HUES64 (cell line): Measurements from ENCODE around the gene BCAS3.

Experiments
- H3K27ac ChIP-seq: 2 replicates; pipeline ENCODE4 v1.7.0; 2013; ENCODE audit warnings: low read depth, low read length, inconsistent platforms
- H3K27me3 ChIP-seq: 2 replicates; pipeline ENCODE4 v1.6.1; 2013; ENCODE audit warnings: mild to moderate bottlenecking, low read length; ENCODE audit not compliant: insufficient read depth
- H3K36me3 ChIP-seq: 2 replicates; pipeline ENCODE4 v1.6.1; 2013; ENCODE audit warnings: mild to moderate bottlenecking, low read length; ENCODE audit not compliant: insufficient read depth
- H3K4me1 ChIP-seq: 2 replicates; pipeline ENCODE4 v1.6.1; 2013; ENCODE audit warnings: mild to moderate bottlenecking, low read length, moderate library complexity; ENCODE audit not compliant: insufficient read depth
- H3K4me3 ChIP-seq: 2 replicates; pipeline ENCODE4 v1.5.1; 2013; ENCODE audit warnings: mild to moderate bottlenecking, low read length, moderate library complexity
- H3K9ac ChIP-seq: 2 replicates; pipeline ENCODE4 v1.6.1; 2013; ENCODE audit warnings: mild to moderate bottlenecking, low read depth, low read length
- H3K9me3 ChIP-seq: 2 replicates; pipeline ENCODE4 v1.6.1; 2013; ENCODE audit warnings: low read depth, low read length; ENCODE audit not compliant: insufficient read depth
- WGBS: fragments of 150-250, 120-280 bp; methylation state at CpG from one replicate; pipeline ENCODE4 v1.1.7; 2013; ENCODE audit warnings: missing lambda C conversion rate; 5-methylcytosine and 5-hydroxymethylcytosine counted together

Gene BCAS3

GRCh38 chr17:61313461-61314326 lies 636.0 kb downstream of the BCAS3 start:
- no peak overlapping the region for H3K4me3 ChIP-seq
- WGBS = 94% methylated on average over 21 of the region's 21 CpGs

GRCh38 chr17:61314368-61315078 lies 636.9 kb downstream of the BCAS3 start:
- H3K36me3 ChIP-seq = no peaks in the 10 kb centered on the region
- H3K27ac ChIP-seq = no peak overlapping the region
- no peaks in the 10 kb centered on the region for H3K4me1 ChIP-seq
- no peaks in the 10 kb centered on the region for H3K27me3 ChIP-seq
- H3K9me3 ChIP-seq = no peaks in the 10 kb centered on the region
- no peak overlapping the region for H3K4me3 ChIP-seq
- H3K9ac ChIP-seq = no peak overlapping the region
- WGBS = 86% methylated on average over 8 of the region's 8 CpGs

More at GRCh38 chr17:61313461-61314326, 636.0 kb downstream of the BCAS3 start:
- no peak overlapping the region for H3K27ac ChIP-seq
- H3K4me1 ChIP-seq = peaks cover under 1% of the 10 kb centered on the region; the same call in 1 of the 2 replicates
- no peaks in the 10 kb centered on the region for H3K27me3 ChIP-seq
- no peak overlapping the region for H3K9ac ChIP-seq
- no peaks in the 10 kb centered on the region for H3K36me3 ChIP-seq
- no peaks in the 10 kb centered on the region for H3K9me3 ChIP-seq

GRCh38 chr17:61316633-61317032 lies 639.0 kb downstream of the BCAS3 start:
- Histone ChIP-seq H3K4me1 (no peaks in the 10 kb centered on the region), H3K27me3 (no peaks in the 10 kb centered on the region), H3K4me3 (no peak overlapping the region), H3K9me3 (no peaks in the 10 kb centered on the region), H3K36me3 (no peaks in the 10 kb centered on the region), H3K9ac (no peak overlapping the region), H3K27ac (no peak overlapping the region)
- WGBS = 91% methylated on average over 6 of the region's 6 CpGs

- 86% methylated on average over 11 of the region's 11 CpGs for WGBS
- H3K4me1 ChIP-seq = no peaks in the 10 kb centered on the region
- no peaks in the 10 kb centered on the region for H3K9me3 ChIP-seq
- H3K27me3 ChIP-seq = no peaks in the 10 kb centered on the region
- no peak overlapping the region for H3K9ac ChIP-seq
- H3K27ac ChIP-seq = no peak overlapping the region
- H3K4me3 ChIP-seq = no peak overlapping the region
- no peaks in the 10 kb centered on the region for H3K36me3 ChIP-seq
Measured at GRCh38 chr17:61317779-61318178, 640.1 kb downstream of the BCAS3 start.

- Histone ChIP-seq H3K36me3 (no peaks in the 10 kb centered on the region), H3K9me3 (no peaks in the 10 kb centered on the region), H3K4me3 (no peak overlapping the region), H3K4me1 (peaks cover 9% of the 10 kb centered on the region; the same call in 1 of the 2 replicates), H3K27ac (no peak overlapping the region), H3K27me3 (no peaks in the 10 kb centered on the region), H3K9ac (no peak overlapping the region)
- WGBS = 94% methylated on average over 5 of the region's 5 CpGs
Measured at GRCh38 chr17:61318684-61319098, 641.0 kb downstream of the BCAS3 start.

- no peak overlapping the region for H3K9ac ChIP-seq
- H3K4me1 ChIP-seq = peaks cover 12% of the 10 kb centered on the region; the same call in 1 of the 2 replicates
- no peaks in the 10 kb centered on the region for H3K36me3 ChIP-seq
- WGBS = 92% methylated on average over 6 of the region's 6 CpGs
- H3K4me3 ChIP-seq = no peak overlapping the region
- H3K27me3 ChIP-seq = no peaks in the 10 kb centered on the region
- H3K9me3 ChIP-seq = no peaks in the 10 kb centered on the region
- no peak overlapping the region for H3K27ac ChIP-seq
Measured at GRCh38 chr17:61321344-61321743, 643.7 kb downstream of the BCAS3 start.

- Histone ChIP-seq H3K9me3 (no peaks in the 10 kb centered on the region), H3K27me3 (no peaks in the 10 kb centered on the region), H3K4me1 (peaks cover 12% of the 10 kb centered on the region; the same call in 1 of the 2 replicates), H3K4me3 (no peak overlapping the region), H3K27ac (no peak overlapping the region), H3K36me3 (no peaks in the 10 kb centered on the region), H3K9ac (no peak overlapping the region)
- 78% methylated on average over 4 of the region's 4 CpGs for WGBS
Measured at GRCh38 chr17:61322325-61323002, 644.8 kb downstream of the BCAS3 start.

- no peak overlapping the region for H3K9ac ChIP-seq
- 62% methylated on average over 13 of the region's 13 CpGs for WGBS
- no peaks in the 10 kb centered on the region for H3K27me3 ChIP-seq
- H3K4me1 ChIP-seq = peaks cover 12% of the 10 kb centered on the region; the same call in 1 of the 2 replicates
- no peak overlapping the region for H3K27ac ChIP-seq
- H3K36me3 ChIP-seq = no peaks in the 10 kb centered on the region
- H3K4me3 ChIP-seq = no peak overlapping the region
- H3K9me3 ChIP-seq = no peaks in the 10 kb centered on the region
Measured at GRCh38 chr17:61323003-61323908, 645.6 kb downstream of the BCAS3 start.

GRCh38 chr17:61323909-61324868 lies 646.5 kb downstream of the BCAS3 start:
- 83% methylated on average over 9 of the region's 12 CpGs for WGBS
- H3K27me3 ChIP-seq = no peaks in the 10 kb centered on the region
- H3K4me3 ChIP-seq = no peak overlapping the region
- no peaks in the 10 kb centered on the region for H3K36me3 ChIP-seq
- no peaks in the 10 kb centered on the region for H3K9me3 ChIP-seq
- no peak overlapping the region for H3K27ac ChIP-seq
- peaks cover 12% of the 10 kb centered on the region; the same call in 1 of the 2 replicates for H3K4me1 ChIP-seq
- no peak overlapping the region for H3K9ac ChIP-seq
